HepG2 (cell line): ENCODE results near the gene ACSM2B. TPM values are rescaled to one million over a fixed set of nuclear protein-coding genes. Genes with fewer than 3 reads are reported as not detected.
A peak's percentile ranks its signal among the peaks of the same experiment; 100 is the strongest.

Source experiments
- CEBPB ChIP-seq: IDR thresholded peaks from 2 replicates; pipeline ENCODE4 v1.6.1; 2011; ENCODE audit warnings: low read depth, low read length, improper control_type of control experiment, borderline replicate concordance
- CEBPZ ChIP-seq: IDR thresholded peaks from 2 replicates; pipeline ENCODE4 v1.6.1; 2012; ENCODE audit warnings: low read length, improper control_type of control experiment
- CSRNP2 ChIP-seq: sonication (generic); formaldehyde crosslinking; conservative IDR thresholded peaks from 2 replicates; pipeline ENCODE4 v1.8.0; 2022; ENCODE audit warnings: low read depth, missing genetic modification reagents
- FOXA1 ChIP-seq, 2 experiments: fragments of 450-650 bp in 1 of 2; sonication (generic) in 1 of 2; formaldehyde crosslinking in 1 of 2; IDR thresholded peaks; 2 replicates each; pipeline versions ENCODE4 v1.4.0 to v1.6.1; 2016 to 2020; ENCODE audit warnings: missing genetic modification reagents in 1 of 2
- FOXP1 ChIP-seq, 2 experiments: fragments of 450-650 bp in 1 of 2; IDR thresholded peaks; 2 replicates each; pipeline ENCODE4 v1.6.1; 2017 to 2018; ENCODE audit warnings: antibody characterized with exemption in 1 of 2
- MNT ChIP-seq: fragments of 450-650 bp; IDR thresholded peaks from 2 replicates; pipeline ENCODE4 v1.6.1; 2016
- PRPF4 ChIP-seq: fragments of 200-400 bp; formaldehyde crosslinking; IDR thresholded peaks from 2 replicates; pipeline ENCODE4 v1.6.1; 2016; ENCODE audit warnings: low read length, low read depth; ENCODE audit not compliant: poor library complexity, severe bottlenecking
- RFXAP ChIP-seq: sonication (generic); formaldehyde crosslinking; IDR thresholded peaks from 2 replicates; pipeline ENCODE4 v1.4.0; 2020; ENCODE audit warnings: missing genetic modification reagents, borderline replicate concordance
- ZBTB37 ChIP-seq: sonication (generic); formaldehyde crosslinking; IDR thresholded peaks from 2 replicates; pipeline ENCODE4 v1.4.0; 2020; ENCODE audit warnings: mild to moderate bottlenecking, missing genetic modification reagents
- ZNF253 ChIP-seq: sonication (generic); formaldehyde crosslinking; IDR thresholded peaks from 2 replicates; pipeline ENCODE4 v1.8.0; 2022; ENCODE audit warnings: mild to moderate bottlenecking, missing genetic modification reagents, borderline replicate concordance
- ZNF44 ChIP-seq: sonication (generic); formaldehyde crosslinking; IDR thresholded peaks from 2 replicates; pipeline ENCODE4 v1.5.1; 2020; ENCODE audit warnings: mild to moderate bottlenecking, missing genetic modification reagents
- ZNF589 ChIP-seq: sonication (generic); formaldehyde crosslinking; conservative IDR thresholded peaks from 2 replicates; pipeline ENCODE4 v1.8.0; 2022; ENCODE audit warnings: mild to moderate bottlenecking, moderate library complexity, missing genetic modification reagents
- ZNF670 ChIP-seq: sonication (generic); formaldehyde crosslinking; IDR thresholded peaks from 2 replicates; pipeline ENCODE4 v1.8.0; 2022; ENCODE audit warnings: mild to moderate bottlenecking, missing genetic modification reagents, borderline replicate concordance
- ZNF710 ChIP-seq: sonication (generic); formaldehyde crosslinking; IDR thresholded peaks from 2 replicates; pipeline ENCODE4 v1.5.0; 2020; ENCODE audit warnings: mild to moderate bottlenecking, missing genetic modification reagents, borderline replicate concordance
- ZNF740 ChIP-seq: sonication (generic); formaldehyde crosslinking; IDR thresholded peaks from 2 replicates; pipeline ENCODE4 v1.4.0; 2020; ENCODE audit warnings: missing genetic modification reagents
- ZSCAN9 ChIP-seq: IDR thresholded peaks from 2 replicates; pipeline ENCODE4 v1.6.1; 2016; ENCODE audit warnings: borderline replicate concordance
- polyA plus RNA-seq, 8 experiments: library from polyadenylated mRNA; depleted of rRNA in 3 of 8; stranded (reverse) in 7 of 8; unstranded in 1 of 8; fragments of >200 nt; fragmentation: Illumina TruSeq in 4 of 8; extraction: Trizol in 4 of 8; gene quantifications; 2 replicates each; pipeline versions ENCODE4 v1.2.1 to v1.2.3, GENCODE V29; 2011 to 2016; ENCODE audit warnings: low read depth in 4 of 8, missing spikeins in 1 of 8, mixed read lengths in 1 of 8; ENCODE audit not compliant: insufficient read depth in 1 of 8
- total RNA-seq, 5 experiments: library from RNA; depleted of rRNA; stranded (reverse); fragments of >200 nt; fragmentation: Illumina TruSeq; extraction: Trizol; gene quantifications; 2 replicates each; pipeline ENCODE4 v1.2.3, GENCODE V29; 2016; ENCODE audit warnings: low read depth in 1 of 5

The ACSM2B gene
- total and polyA plus RNA-seq, 2 of the 13 experiments (the other 11 are each of a cell fraction or from before 2014, with no cell fraction given), result 22.9 to 34.0 TPM

GRCh38 chr16:20538181-20538580 is 38.0 kb downstream of the ACSM2B start (continued):
- no peak for TF ChIP-seq MNT
- no peak for TF ChIP-seq FOXA1 (IDR thresholded peaks at IDR 0.05)
- peak; percentile 75 for TF ChIP-seq FOXA1 (CRISPR knock-in tag; IDR thresholded peaks at IDR 0.05)
- no peak for TF ChIP-seq ZNF253 (CRISPR knock-in tag)
- TF ChIP-seq ZBTB37 (CRISPR knock-in tag), result no peak
- peak; percentile 69; the same call in 1 of the 2 replicates for TF ChIP-seq ZNF670
- no peak for TF ChIP-seq ZNF740
- no peak for TF ChIP-seq ZNF44
- TF ChIP-seq RFXAP (CRISPR knock-in tag), result no peak
- no peak for TF ChIP-seq CEBPZ
- TF ChIP-seq ZNF710, result peak; percentile 56; the same call in 1 of the 2 replicates
- no peak for TF ChIP-seq ZNF589 (CRISPR knock-in tag)
- no peak for TF ChIP-seq CSRNP2
- 0 out of 2 replicates have a peak, but pooled peaks have one; percentile 28 for TF ChIP-seq ZSCAN9 (CRISPR knock-in tag)
- TF ChIP-seq PRPF4, result no peak
- peak; percentile 93 for TF ChIP-seq CEBPB
- no peak for TF ChIP-seq FOXP1 (IDR thresholded peaks at IDR 0.05)
- TF ChIP-seq FOXP1 (CRISPR knock-in tag; IDR thresholded peaks at IDR 0.05), result peak; percentile 57; the same call in 1 of the 2 replicates
